ENCODE data around the gene OS9.

DNA sequence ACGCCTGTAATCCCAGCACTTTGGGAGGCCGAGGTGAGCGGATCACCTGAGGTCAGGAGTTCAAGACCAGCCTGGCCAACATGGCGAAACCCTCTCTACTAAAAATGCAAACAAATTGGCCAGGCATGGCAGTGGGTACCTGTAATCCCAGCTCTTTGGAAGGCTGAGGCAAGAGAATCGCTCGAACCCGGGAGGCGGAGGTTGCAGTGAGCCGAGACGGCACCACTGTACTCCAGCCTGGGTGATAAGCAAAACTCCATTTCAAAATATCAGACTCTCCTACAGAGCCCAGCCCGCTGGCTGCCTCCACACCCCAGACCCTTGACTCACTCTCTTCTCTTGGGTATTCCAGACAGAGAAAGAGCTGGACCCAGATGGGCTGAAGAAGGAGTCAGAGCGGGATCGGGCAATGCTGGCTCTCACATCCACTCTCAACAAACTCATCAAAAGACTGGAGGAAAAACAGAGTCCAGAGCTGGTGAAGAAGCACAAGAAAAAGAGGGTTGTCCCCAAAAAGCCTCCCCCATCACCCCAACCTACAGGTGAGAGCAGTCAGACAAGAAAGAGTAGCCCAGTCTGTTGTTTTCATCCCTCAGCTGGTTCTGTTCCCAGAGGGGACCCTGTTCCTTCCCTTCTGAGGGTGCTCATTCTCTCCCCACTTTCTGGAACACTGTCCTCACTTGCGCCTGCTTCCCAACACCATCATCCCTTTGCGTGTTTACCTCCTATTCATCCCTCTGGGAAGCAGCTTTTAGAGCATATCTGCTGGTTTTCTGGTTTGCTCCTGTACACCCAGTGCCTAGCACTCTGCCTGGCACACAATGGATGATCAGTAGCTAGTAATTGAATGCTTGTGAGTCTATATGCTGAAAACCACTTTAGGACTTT, 25.0 kb downstream of the OS9 start:
- TF ChIP-seq, protein P1, sequence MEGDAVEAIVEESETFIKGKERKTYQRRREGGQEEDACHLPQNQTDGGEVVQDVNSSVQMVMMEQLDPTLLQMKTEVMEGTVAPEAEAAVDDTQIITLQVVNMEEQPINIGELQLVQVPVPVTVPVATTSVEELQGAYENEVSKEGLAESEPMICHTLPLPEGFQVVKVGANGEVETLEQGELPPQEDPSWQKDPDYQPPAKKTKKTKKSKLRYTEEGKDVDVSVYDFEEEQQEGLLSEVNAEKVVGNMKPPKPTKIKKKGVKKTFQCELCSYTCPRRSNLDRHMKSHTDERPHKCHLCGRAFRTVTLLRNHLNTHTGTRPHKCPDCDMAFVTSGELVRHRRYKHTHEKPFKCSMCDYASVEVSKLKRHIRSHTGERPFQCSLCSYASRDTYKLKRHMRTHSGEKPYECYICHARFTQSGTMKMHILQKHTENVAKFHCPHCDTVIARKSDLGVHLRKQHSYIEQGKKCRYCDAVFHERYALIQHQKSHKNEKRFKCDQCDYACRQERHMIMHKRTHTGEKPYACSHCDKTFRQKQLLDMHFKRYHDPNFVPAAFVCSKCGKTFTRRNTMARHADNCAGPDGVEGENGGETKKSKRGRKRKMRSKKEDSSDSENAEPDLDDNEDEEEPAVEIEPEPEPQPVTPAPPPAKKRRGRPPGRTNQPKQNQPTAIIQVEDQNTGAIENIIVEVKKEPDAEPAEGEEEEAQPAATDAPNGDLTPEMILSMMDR (IDR thresholded peaks at IDR 0.05), result no peak
- TF ChIP-seq POLR2A (IDR thresholded peaks at IDR 0.05), result no peak

All from body of pancreas (tissue), 4 donors.